ENCODE data around the gene PARD3.

Gene PARD3

DNA sequence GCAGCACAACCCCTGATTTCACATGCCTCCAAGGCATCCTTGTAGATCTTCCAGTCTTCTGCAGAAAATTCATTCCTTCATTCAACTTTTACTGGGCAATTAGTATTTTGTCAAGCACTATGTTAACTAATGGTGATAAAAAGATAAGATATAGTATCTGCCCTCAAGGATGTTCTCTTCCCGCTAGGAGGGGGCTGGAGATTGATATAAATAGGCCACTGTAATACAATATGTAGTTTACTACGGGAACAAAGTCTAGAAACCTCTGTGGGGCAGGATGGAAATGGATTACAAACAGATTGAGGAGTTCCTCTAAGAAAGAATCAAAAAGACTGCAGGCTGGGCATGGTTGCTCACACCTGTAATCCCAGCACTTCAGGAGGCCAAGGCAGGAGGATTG lies 10.3 kb upstream of the PARD3 start:
- FAIRE-seq (no peak), DNase-seq (ENCODE audit: insufficient read length, low spot score) (no peak)

- DNase-seq (ENCODE audit: insufficient read length, low spot score) (peak; percentile 74), FAIRE-seq (peak; percentile 90)
These were observed 9.8 kb upstream of the PARD3 start for GRCh38 chr10:34824870-34825269.

- FAIRE-seq (peak; percentile 83), DNase-seq (ENCODE audit: insufficient read length, low spot score) (peak; percentile 80)
These were observed 6.8 kb upstream of the PARD3 start for GRCh38 chr10:34821587-34822585.

DNA sequence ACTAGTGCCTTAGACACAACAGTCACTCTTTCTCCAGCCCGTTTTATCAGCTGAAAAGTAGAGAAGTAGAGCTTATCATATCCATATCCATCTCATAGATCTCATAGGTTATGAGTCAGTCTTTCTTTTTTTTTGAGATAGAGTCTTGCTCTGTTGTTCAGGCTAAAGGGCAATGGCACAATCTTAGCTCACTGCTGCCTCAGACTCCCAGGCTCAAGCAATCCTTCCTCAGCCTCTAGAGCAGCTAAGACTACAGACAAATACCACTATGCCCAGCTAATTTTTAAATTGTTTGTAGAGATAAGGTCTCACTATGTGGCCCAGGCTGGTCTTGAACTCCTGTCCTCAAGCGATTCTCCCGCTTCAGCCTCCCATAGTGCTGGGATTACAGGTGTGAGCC lies 2.5 kb upstream of the PARD3 start:
- FAIRE-seq (no peak), DNase-seq (ENCODE audit: insufficient read length, low spot score) (no peak)

GRCh38 chr10:34817054-34817453 lies 2.0 kb upstream of the PARD3 start:
- DNase-seq (ENCODE audit: insufficient read length, low spot score), result no peak
- no peak for FAIRE-seq

DNA sequence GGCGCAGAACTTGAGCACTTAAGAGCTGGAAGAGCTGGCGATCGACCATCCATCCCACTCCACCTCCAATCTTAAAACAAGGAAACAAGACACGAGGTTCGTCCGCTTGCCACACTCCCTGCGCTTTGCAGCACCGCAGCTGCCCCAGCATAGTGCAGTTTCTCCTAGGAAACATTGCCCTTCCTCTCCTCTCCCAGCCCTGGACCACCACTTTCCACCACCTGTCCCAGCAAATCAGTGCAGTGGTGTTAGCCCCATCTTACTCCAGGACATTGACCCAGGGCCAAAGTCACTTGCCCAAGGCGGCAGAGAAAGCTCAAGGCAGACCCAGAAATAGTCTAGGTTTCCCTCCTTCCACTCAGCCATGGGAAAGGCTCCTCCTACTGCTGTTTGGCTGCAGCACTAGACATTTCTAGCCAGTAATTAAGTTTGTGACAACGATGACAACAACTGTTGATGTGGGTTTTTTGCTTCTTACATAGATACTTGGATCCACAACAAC lies 1.5 kb upstream of the PARD3 start:
- FAIRE-seq (no peak), DNase-seq (ENCODE audit: insufficient read length, low spot score) (no peak)

DNA sequence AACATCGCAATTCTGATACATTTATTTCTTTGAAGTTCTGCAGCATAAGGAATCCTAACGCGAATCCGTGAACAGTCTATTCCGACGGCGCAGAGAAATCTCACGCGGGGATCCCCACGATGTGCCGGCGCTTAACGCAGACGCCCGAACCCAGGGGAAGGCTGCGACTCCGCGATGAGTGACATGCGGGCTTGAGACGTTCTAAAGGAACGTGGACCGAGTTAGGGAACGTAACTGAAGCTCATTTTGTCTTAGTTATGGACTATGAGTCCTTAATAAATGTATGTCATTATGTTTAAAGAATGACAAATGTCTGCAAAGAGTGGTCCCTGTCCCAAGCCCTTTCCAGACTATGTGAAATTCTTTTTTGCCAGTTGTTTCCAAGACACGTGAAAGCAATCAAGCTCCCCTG lies 995 bp upstream of the PARD3 start:
- DNase-seq (ENCODE audit: insufficient read length, low spot score), result no peak
- FAIRE-seq, result no peak

- FAIRE-seq (no peak), DNase-seq (ENCODE audit: insufficient read length, low spot score) (no peak)
These were observed 247 bp downstream of the PARD3 start for GRCh38 chr10:34814913-34815184.

DNA sequence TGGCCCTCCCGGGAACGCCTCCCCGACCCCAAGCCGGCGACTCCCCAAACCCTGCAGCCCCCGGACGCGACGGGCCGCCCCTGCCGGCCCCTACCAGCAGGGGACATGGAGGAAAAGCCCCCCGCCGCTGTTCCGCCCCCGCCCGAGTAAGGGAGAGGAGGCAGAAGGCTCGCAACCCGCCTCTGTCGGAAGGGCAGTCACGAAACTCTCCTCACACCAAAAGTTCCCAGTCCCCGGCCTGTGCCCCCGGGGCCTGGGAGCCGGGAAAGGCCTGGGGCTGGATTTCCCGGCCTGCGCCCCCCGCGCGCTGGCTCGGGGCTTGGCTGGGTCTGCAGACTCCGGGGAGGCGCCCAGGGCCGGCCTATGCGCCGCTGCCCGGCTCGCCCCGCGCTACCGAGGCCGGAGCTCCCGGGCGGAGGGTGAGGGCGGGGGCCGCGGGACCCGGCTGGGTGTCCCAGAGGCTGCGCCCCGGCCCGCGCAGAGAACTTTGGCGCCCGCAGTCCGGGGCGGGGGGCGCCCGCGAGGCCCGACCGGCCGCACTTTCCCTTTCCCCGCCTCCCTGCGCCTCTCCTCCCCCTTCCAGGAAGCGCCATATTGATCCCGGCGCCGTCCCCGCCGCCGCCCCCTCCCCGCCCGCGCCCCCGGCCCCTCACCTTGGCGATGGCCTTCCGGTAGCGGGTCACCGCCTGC lies 728 bp downstream of the PARD3 start:
- DNase-seq (ENCODE audit: insufficient read length, low spot score), result peak; percentile 69
- no peak for FAIRE-seq

- peak; percentile 58 for DNase-seq (ENCODE audit: insufficient read length, low spot score)
These were observed 1.4 kb downstream of the PARD3 start for GRCh38 chr10:34813626-34814222.

DNA sequence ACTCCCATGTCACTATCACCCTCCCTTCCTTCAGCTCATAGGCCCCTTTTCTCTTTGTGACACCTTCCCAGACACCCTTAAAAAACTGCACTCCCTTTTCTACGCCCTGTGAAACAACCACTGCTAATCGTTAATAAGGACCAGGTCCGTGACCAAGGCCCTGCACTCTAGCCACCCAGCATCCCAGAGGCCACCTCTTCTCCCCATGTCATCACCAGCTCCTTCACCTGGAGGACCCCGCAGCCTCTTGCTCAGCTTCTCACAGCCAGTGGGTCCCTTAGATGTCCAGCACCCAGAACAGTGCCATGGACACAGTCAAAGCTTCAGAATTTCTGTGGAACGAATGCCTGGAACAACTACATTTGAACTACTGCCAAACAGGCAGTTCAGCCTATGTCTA lies 2.3 kb downstream of the PARD3 start:
- FAIRE-seq (no peak), DNase-seq (ENCODE audit: insufficient read length, low spot score) (no peak)

More at GRCh38 chr10:34813626-34814222, 1.4 kb downstream of the PARD3 start:
- FAIRE-seq, result peak; percentile 70

DNA sequence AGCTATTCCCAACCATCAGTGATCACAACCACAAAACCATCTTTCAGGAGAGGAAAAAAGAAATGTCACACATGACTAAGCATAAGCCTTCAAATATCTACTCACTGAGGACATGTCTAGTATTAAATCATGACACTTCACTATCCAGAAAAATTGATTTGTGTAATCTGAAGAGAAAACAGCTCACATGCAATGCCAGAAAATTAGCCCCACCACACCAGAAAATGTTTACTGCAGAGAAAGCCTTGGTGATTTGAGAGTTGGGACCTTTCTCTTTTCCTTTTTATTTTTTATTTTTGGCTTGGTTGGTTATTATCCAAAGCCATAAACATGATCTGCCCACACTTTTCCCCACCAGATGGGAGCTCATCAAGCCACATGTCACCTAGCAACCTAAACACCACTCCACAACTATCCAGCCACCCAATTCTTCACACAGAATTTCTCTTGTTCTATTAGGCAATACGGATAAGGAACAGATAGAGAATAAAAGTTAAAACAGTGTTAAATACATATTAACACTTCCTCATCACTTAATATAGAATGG lies 3.1 kb downstream of the PARD3 start:
- DNase-seq (ENCODE audit: insufficient read length, low spot score) (no peak), FAIRE-seq (no peak)

DNA sequence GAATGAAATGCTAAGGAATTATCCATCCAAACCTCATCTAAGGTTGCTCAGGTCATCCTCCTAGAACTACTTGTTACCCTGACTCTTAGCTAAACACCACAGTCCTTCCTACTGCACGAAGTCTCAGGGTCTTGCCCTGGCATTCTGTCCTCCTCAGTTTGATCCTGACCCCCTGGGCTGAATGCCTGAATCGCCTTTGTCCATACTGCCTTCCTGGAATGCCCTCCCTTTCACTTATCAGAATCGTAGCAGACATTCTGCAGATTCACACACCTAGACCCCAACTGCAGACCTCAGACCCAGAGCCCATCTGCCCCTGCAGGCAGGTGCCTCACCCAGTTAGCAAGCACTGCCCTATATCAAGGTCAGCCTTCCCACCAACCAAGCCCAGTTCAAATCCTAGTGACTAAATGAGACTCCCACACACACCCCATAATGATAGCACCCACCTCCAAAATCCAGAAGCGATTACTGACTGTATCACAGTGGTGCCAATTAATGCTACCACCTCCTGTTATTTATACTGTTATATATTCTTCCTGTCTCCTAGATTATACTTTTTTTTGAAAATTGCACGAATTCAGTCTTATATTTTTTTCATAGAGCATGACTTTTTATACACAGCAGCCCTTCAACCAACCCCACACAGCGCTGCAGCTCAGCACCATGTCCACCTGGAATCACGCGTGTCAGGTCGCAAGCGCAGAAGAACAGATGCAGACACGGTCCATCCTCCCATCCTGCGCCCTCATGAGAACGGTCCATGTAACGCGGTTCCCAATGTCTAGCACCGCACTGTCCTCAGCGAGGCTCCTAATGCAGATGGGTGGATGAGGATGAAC lies 3.7 kb downstream of the PARD3 start:
- DNase-seq (ENCODE audit: insufficient read length, low spot score) (no peak), FAIRE-seq (peak; percentile 93)

- FAIRE-seq (no peak), DNase-seq (ENCODE audit: insufficient read length, low spot score) (no peak)
These were observed 5.3 kb downstream of the PARD3 start for GRCh38 chr10:34809796-34810195.

GRCh38 chr10:34808801-34809745 lies 6.0 kb downstream of the PARD3 start:
- FAIRE-seq (peak; percentile 84), DNase-seq (ENCODE audit: insufficient read length, low spot score) (no peak)

GRCh38 chr10:34808336-34808735 lies 6.8 kb downstream of the PARD3 start:
- FAIRE-seq, result peak; percentile 73
- no peak for DNase-seq (ENCODE audit: insufficient read length, low spot score)

DNA sequence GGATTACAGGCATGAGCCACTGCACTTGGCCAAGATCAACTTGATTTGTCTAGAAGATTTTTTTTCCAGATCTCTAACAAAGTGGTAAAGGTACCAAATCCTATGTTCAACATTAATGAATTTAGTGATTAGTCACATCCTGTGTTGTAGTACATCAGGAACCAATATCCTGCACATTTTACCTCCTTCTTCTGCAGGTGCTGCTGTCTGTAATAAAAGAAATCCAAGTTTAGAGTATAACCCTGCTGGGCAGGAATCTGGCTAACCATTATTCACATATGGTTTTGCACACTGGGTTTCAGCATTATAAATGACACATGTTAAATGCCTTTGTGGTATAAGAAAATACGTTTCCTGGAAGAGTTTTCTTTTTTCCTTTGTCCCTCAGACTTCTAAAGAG lies 10.8 kb downstream of the PARD3 start:
- no peak for FAIRE-seq
- no peak for DNase-seq (ENCODE audit: insufficient read length, low spot score)

DNA sequence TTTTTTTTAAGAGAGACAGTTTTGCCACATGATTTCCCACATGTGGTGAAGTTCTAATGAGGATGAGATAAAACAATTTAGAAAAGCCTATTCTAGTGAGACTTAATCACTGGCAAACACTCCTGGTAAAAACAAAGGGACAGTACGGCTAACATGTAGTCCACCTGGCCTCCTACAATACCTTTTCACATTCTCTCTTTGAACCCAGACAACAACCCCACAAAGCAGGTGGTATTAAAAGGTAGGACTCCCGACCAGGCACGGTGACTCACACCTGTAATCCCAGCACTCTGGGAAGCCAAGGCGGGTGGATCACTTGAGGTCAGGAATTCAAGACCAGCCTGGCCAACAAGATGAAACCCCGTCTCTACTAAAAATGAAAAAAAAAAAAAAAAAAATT lies 12.4 kb downstream of the PARD3 start:
- no peak for DNase-seq (ENCODE audit: insufficient read length, low spot score)
- peak; percentile 44 for FAIRE-seq

DNA sequence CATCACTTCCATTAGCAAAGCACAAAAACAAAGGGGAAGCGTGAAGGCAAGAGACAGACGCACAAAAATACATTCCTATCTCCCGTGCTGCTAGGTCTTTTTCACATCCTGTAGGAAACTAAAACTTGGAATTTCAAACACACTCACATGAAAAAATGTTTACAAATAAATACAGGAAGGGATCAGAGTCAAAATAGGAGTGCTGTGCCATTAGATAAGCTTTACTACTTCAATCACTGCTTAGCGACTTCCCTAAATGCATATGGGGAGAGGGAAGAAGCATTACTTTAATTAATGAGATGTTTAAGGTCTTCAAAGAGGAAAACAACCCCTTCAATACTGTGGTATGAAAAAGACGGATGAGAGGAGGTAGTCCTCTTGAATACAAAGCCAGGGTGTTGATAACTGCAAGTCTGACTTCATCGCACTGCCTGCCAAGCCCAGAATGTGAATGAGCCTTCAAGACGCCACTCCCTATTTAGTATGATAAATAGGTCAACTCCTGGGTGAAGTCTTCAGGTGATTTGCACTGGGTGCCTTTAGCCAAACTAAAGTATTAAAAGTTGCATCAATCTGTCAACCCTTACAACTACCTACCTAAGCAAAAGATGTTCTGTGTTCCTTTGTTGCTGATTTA lies 13.9 kb downstream of the PARD3 start:
- peak; percentile 77 for FAIRE-seq

More for the DNA sequence above, 13.9 kb downstream of the PARD3 start:
- no peak for DNase-seq (ENCODE audit: insufficient read length, low spot score)
